CD4-positive, alpha-beta T cell treated with Interleukin-2 at 100 ng/mL for 4 hours (primary cell): ENCODE data around the gene SAP30BP.
A peak's percentile ranks its signal among the peaks of the same experiment; 100 is the strongest.

Source experiments
- DNase-seq: peaks from one replicate; pipeline ENCODE4 v3.0.0-alpha.2; 2020; ENCODE audit warnings: low spot score

SAP30BP gene

DNA sequence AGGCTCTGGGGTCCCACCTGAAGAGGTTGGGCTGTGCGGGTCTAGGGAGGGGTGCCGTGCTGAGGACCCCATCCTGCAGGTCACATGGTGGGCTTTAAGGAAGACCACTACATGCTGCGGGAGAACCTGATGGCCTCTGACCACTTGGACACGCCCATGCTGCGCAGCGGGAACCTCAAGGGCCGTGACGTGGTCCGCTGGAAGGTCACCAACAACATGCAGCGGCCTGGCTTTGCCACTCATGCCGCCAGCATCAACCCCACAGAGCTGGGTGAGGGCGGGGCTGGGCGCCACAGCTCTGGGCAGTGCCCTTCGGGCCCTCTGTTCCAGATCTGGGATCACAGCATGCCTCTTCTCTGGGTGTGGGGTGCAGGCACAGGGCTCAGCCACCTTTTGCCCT, 72.7 kb downstream of the SAP30BP start:
- DNase-seq: no peak

DNA sequence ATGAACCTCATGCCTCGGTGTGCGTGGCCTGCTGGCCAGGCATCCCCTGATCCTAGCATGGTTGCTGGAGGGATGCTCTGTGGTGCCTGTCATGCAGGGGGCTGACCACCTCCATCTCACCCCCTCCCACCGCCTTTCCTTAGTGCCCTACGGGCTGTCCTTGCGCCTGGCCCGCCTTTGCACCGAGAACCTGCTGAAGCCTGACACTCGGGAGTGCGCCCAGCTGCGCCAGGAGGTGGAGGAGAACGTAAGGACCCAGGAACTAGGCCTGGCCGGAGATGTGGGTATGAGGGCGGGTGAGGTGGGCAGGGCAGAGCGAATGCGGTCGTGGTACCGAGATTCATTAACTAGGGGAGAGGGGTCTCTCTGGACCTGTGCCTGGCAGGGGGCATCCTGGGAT, 73.1 kb downstream of the SAP30BP start:
- DNase-seq: no peak

DNA sequence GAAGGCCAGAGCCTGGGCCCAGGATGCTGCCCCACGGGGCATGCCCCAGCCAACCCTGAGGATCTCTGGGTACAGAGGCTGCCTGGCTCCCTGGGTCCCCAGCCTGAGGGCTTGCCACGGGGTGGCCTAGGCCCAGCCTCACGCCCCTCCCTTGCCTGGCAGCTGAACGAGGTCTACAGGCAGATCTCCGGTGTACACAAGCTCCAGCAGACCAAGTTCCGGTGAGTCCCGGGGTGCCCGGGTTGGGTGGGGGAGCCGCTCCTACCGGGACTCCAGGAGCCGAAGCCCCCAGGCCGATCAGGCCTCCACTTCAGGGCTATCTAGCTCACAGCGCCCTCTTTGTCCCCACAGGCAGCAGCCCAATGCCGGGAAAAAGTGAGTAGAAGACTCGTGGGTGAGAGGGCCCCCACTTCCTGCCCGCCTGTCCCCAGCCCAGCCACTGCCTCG, 73.5 kb downstream of the SAP30BP start:
- DNase-seq: no peak

DNA sequence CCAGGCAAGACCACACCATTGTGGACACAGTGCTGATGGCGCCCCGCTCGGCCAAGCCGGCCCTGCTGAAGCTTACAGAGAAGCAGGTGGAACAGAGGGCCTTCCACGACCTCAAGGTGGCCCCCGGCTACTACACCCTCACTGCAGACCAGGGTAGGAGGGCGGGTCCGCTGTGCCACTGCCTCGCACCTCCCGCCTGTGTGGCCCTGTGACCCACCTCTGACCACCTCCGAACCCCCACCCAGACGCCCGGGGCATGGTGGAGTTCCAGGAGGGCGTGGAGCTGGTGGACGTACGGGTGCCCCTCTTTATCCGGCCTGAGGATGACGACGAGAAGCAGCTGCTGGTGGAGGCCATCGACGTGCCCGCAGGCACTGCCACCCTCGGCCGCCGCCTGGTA, 75.2 kb downstream of the SAP30BP start:
- DNase-seq: no peak

DNA sequence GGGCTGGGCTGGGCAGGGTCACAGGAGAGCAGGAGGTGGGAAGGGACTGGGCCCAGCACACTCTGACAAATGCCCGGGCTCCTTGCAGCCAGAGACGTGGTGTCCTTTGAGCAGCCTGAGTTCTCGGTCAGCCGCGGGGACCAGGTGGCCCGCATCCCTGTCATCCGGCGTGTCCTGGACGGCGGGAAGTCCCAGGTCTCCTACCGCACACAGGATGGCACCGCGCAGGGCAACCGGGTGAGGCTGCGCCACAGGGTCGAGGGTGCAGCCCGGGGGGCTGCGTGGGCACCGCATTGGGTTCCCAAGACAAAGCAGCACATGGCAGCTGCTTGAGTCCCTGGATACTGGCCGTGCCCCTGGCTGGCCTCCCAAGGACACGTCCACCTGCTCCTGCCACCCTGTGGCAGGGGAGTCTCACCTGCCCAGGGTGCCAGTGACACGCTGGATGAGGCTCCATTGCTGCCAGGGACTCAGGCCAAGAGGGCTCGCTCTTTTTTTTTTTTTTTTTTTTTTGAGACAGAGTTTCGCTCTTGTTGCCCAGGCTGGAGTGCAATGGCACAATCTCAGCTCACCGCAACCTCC, 76.6 kb downstream of the SAP30BP start:
- DNase-seq: no peak

DNA sequence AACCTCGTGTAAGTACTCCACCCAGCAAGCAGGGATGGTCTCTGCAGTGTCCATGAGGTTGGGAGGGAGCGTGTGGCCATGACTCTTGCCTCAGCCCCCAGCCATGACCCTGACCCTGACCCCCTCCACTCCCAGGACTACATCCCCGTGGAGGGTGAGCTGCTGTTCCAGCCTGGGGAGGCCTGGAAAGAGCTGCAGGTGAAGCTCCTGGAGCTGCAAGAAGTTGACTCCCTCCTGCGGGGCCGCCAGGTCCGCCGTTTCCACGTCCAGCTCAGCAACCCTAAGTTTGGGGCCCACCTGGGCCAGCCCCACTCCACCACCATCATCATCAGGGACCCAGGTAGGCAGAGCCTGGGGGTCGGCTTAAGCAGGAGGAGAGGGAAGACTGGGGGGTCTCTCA, 81.6 kb downstream of the SAP30BP start:
- DNase-seq: no peak

DNA sequence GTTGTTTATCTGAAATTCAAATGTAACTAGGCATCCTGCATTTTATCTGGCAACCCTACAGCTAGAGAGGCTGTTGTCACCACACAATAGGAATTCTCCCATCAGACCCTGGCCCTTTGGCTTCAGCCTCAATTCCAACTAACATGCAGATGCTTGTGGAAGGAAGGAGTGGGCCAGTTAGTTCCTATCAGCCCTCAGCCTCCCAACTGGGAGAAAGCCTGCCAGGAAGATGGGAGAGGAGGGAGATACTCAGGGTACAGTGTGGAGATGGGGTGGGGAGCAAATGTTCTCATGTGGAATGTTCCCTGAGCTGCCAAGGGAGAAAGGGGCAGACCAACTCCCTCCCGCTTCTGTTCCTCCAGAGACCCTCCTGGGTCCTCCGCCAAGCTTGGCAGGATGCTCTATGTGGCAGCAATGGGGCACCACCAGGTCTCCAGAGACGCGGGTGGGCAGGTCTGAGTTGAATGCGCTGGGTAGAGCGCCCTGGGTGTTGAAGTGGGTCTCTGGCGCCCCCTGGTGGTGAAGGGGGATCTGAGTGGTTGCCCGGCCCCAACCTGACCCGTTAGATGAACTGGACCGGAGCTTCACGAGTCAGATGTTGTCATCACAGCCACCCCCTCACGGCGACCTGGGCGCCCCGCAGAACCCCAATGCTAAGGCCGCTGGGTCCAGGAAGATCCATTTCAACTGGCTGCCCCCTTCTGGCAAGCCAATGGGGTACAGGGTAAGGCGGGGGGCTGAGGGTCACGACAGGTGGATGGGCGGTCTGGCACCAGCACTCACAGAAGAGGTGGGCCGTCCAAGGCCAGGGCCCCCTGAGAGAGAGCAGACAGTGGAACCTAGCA, 82.6 kb downstream of the SAP30BP start:
- peak; percentile 86 for DNase-seq

DNA sequence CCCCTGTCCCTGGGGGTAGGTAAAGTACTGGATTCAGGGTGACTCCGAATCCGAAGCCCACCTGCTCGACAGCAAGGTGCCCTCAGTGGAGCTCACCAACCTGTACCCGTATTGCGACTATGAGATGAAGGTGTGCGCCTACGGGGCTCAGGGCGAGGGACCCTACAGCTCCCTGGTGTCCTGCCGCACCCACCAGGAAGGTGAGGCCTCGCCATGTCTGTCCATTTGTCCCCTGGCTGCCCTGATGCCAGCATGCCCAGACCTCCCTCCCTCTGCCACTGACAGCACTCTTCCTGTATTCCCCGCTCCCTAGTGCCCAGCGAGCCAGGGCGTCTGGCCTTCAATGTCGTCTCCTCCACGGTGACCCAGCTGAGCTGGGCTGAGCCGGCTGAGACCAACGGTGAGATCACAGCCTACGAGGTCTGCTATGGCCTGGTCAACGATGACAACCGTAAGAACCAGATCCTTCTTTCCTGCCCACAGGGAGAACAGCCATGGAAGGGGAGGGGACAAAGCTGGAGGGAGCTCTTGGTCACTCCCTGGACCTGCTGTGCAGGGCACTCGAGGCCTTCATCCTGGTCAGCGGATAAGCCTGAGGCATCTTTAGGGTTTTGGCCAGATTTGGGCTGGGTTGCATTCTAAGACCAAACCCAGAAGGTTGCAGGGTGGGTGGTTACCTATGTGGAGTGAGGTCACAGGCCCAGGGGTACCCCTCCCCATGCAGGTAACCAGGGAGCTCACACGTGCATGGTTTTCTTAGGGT, 83.7 kb downstream of the SAP30BP start:
- DNase-seq: no peak

DNA sequence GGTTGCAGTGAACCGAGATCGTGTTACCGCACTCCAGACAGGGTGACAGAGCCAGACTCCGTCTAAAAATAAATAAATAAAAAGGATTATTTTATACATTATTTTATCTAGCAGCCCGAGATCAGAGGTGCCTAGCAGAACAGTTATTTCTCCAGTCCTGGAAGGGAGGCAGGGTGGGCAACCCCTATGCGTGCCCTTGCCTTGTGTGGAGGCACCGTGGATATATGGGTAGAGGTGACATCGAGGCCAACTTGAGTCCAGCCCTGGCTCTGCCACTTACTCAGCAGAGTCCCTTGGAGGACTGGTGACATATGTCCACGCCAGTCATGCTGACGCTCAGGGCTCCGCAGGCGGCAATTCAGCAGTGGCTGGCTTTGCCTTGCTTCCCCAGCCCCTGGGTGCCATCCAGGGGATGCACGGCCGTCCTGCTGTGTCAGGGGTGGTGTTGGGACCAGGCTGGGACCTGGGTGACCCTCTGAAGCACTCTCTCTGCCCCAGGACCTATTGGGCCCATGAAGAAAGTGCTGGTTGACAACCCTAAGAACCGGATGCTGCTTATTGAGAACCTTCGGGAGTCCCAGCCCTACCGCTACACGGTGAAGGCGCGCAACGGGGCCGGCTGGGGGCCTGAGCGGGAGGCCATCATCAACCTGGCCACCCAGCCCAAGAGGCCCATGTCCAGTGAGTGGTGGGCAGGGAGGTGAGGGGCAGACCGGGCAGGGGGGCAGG, 84.7 kb downstream of the SAP30BP start:
- DNase-seq: no peak

DNA sequence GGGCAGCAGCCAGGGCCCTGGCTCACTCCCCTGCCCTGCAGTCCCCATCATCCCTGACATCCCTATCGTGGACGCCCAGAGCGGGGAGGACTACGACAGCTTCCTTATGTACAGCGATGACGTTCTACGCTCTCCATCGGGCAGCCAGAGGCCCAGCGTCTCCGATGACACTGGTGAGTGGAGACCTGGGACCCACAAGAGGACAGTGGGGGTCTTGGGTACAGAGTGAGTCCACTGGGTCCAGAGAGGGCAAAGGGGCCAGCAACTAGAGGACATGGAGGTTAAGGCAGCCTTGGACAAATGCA, 85.2 kb downstream of the SAP30BP start:
- no peak for DNase-seq

DNA sequence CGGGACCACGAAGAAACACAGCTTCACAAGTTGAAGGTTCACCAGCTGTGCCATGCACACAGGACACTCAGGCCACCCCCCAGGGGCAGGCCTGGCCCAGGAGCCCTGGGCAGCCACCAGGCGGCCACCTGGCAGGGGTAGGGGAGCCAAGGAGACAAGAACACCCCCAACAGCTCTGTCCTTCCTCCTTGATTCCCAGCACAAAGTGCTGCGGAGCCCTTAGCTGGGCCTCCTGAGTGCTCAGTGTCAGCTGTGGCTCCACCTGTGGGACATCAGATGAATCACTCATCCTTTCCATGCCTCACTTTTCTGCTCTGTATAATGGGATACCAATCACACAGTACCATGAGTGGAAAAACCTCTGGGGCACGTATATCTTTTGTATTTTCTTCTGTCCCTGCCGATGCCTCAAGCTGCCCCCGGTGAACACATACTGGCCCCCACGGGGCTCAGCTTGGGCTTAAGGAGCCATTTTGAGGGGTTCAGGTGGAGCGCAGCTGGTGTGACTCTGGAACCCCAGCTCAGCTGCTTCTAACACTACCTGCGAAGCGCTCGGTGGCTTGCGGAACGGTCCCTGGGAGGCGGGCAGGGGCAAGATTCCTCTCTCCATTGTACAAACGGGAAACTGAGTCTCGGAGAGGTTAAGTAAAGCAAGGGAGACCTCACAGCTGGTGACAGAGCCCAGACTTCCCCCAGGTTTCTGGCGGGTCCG, 85.8 kb downstream of the SAP30BP start:
- DNase-seq: peak; percentile 17

DNA sequence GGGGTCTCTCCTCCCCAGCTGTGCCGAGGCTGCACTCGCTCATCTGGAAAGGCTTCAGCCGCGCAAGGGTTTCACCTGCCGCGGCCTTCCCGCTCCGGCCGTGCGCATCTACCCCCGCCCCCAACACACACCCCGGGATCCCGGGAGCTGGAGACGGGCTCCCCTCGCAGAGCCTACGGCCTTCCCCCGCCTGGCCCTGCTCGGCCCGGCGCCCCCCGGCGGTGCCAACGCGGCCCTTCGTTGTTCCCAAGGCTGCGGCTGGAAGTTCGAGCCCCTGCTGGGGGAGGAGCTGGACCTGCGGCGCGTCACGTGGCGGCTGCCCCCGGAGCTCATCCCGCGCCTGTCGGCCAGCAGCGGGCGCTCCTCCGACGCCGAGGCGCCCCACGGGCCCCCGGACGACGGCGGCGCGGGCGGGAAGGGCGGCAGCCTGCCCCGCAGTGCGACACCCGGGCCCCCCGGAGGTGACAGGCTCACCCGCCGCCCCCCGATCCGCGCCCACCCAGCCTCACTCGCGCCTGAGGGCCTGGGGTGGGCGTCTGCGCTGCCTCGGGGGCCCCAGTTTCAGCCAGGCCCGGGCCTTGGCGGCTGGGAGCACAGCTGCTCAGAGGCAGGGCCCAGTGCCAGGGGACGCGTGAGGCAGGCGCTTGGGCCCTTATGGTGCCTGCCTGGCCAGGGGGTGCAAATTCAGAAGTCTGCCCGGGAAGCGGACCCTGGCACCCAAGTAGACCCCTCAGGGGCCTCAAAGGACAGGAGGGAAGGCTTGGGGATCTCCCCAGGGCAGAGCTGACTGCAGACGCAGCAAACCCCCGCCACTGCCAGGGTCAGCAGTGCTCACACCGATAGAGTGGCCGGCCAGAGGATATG, 86.6 kb downstream of the SAP30BP start:
- peak; percentile 69 for DNase-seq

DNA sequence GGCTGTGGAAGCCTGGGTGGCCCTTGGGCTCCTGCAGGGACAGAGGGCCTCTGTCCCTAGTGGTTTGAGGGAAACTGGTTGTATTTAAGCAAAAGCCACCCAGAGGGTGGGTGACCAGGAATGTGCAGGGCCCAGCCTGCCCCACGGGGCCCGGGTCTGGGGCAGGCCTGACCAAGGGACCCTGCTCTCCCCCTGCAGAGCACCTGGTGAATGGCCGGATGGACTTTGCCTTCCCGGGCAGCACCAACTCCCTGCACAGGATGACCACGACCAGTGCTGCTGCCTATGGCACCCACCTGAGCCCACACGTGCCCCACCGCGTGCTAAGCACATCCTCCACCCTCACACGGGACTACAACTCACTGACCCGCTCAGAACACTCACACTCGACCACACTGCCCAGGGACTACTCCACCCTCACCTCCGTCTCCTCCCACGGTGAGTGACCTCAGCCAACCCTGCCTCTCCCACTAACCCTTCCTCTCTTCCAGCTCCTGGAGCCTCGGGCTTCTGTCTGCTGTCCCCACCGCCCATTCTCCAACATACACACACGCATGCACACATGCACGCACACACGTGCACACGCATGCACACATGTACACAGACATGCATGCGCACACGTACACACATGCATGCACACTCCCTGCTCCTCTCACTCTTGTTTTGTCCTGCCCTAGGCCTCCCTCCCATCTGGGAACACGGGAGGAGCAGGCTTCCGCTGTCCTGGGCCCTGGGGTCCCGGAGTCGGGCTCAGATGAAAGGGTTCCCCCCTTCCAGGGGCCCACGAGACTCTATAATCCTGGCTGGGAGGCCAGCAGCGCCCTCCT, 87.5 kb downstream of the SAP30BP start:
- DNase-seq: no peak

DNA sequence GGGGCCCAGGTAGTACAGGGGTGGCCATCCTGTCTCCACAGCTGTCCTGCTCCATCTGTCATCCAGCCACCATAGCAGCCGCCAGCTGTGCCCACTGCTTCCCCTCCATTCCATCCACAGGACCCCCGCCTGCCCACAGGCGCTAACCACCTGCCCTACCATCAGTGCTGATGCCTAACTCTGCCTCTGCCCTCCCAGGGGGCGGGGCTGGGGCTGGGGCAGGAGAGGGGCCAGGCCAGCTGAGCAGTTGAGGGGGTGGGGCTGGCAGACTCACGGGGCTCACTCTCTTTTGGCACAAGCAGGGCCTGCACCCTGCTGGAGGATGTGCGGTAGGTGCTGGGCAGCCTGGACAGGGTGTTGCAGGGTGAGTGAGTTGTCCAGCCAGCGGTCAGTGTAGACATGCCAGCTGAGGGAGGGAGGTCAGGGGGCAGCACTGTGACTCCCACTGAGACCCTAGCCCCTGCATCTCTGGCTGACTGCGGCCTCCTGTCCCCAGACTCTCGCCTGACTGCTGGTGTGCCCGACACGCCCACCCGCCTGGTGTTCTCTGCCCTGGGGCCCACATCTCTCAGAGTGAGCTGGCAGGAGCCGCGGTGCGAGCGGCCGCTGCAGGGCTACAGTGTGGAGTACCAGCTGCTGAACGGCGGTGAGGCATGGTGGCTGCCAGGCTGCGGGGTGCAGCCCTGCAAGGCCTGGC, 88.2 kb downstream of the SAP30BP start:
- no peak for DNase-seq

DNA sequence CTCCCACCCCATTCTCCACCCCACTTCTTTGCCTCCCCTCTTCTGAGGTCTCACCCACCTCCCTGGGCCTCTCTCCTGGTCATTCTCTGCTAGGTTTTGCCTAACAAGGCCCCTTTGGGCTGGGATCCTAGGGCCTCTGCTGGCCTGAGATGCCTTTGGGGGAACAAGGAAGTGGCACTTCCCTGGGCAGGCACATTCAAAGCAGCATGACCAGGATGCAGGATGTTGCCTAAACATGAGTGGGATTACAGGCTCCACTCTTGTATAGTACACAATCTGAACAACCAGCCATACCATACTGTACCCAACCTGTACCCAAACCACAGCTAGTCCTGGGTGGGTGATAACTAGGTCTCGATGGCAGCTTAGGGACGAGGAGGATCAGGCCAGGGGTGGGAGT, 88.9 kb downstream of the SAP30BP start:
- no peak for DNase-seq

DNA sequence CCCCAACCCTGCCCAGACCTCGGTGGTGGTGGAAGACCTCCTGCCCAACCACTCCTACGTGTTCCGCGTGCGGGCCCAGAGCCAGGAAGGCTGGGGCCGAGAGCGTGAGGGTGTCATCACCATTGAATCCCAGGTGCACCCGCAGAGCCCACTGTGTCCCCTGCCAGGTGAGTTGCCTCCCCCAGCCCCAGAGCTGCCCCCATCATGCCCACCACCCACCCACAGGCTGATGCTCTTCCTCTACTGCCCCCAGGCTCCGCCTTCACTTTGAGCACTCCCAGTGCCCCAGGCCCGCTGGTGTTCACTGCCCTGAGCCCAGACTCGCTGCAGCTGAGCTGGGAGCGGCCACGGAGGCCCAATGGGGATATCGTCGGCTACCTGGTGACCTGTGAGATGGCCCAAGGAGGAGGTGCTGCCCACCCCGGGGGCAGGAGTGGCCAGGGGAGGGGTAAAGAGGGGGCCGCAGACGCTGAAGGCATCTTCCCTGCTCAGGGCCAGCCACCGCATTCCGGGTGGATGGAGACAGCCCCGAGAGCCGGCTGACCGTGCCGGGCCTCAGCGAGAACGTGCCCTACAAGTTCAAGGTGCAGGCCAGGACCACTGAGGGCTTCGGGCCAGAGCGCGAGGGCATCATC, 89.4 kb downstream of the SAP30BP start:
- DNase-seq: no peak

DNA sequence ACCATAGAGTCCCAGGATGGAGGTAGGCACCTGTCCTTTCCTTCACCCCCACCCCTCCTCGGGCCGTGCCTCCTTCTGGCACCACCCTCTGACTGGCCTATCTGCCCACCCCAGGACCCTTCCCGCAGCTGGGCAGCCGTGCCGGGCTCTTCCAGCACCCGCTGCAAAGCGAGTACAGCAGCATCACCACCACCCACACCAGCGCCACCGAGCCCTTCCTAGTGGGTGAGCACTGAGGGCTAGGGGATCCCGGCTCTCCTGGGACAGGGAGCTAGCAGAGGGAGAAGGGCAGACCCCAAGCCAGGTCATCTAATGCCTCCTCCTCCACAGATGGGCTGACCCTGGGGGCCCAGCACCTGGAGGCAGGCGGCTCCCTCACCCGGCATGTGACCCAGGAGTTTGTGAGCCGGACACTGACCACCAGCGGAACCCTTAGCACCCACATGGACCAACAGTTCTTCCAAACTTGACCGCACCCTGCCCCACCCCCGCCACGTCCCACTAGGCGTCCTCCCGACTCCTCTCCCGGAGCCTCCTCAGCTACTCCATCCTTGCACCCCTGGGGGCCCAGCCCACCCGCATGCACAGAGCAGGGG, 90.0 kb downstream of the SAP30BP start:
- DNase-seq: no peak
